MM.1S (cell line): ENCODE results near the gene DOCK4.

Experiments
- CTCF ChIP-seq: fragments of 300-600 bp; sonication (generic); IDR thresholded peaks from 2 replicates; pipeline ENCODE4 v1.5.1; 2016; ENCODE audit warnings: antibody characterized with exemption, low read length, mixed read lengths
- EZH2 ChIP-seq: fragments of 300-600 bp; sonication (generic); optimal IDR thresholded peaks from 2 replicates; pipeline ENCODE3; 2017; ENCODE audit warnings: low read depth, mild to moderate bottlenecking, antibody characterized with exemption, low read length, mixed read lengths
- EZH2phosphoT487 ChIP-seq: fragments of 300-600 bp; sonication (generic); IDR thresholded peaks from 2 replicates; pipeline ENCODE4 v1.6.1; 2018; ENCODE audit warnings: antibody characterized with exemption, low read length

GRCh38 chr7:111982133-111982532 is 224.1 kb downstream of the DOCK4 start:
- TF ChIP-seq CTCF (no peak), EZH2phosphoT487 (no peak), EZH2 (no peak)
